Thoracic aorta (tissue), 2 donors: ENCODE measurements around the gene SLC4A3. TPM values are rescaled to one million over a fixed set of nuclear protein-coding genes. Genes with fewer than 3 reads are reported as not detected.

Source experiments
- ATAC-seq: fragments of 150-250 bp; one replicate; pipeline ENCODE4 v1.8.0; 2017; ENCODE audit warnings: low read depth; ENCODE audit not compliant: insufficient number of reproducible peaks, low FRiP score
- DNase-seq: peaks from one replicate; pipeline ENCODE4 v3.0.0-alpha.2; 2020; ENCODE audit warnings: low spot score
- H3K27ac ChIP-seq, 2 donors: fragments of 200-600 bp; sonication (generic); 1 replicate in 1 of 2; 2 replicates in 1 of 2; pipeline ENCODE4 v1.5.1; 2016; ENCODE audit warnings: mild to moderate bottlenecking in 2 of 2, moderate library complexity in 2 of 2
- H3K27me3 ChIP-seq: fragments of 200-600 bp; sonication (generic); replicated peaks from 2 replicates; pipeline ENCODE4 v1.6.0; 2016; ENCODE audit warnings: mild to moderate bottlenecking; ENCODE audit not compliant: insufficient read depth
- H3K36me3 ChIP-seq: fragments of 200-600 bp; sonication (generic); one replicate; pipeline ENCODE4 v1.5.1; 2016
- H3K4me1 ChIP-seq, 2 donors: fragments of 200-600 bp; sonication (generic); 1 replicate in 1 of 2; 2 replicates in 1 of 2; pipeline versions ENCODE4 v1.5.1 to v1.6.0; 2016; ENCODE audit warnings: low read depth in 2 of 2, mild to moderate bottlenecking in 1 of 2; ENCODE audit not compliant: control insufficient read depth in 1 of 2
- H3K4me3 ChIP-seq: fragments of 200-600 bp; sonication (generic); 2 replicates; pipeline ENCODE4 v1.5.1; 2016; ENCODE audit warnings: mild to moderate bottlenecking
- H3K9me3 ChIP-seq: fragments of 200-600 bp; sonication (generic); 2 replicates; pipeline ENCODE4 v1.5.1; 2016
- CTCF ChIP-seq: fragments of 200-600 bp; sonication (generic); IDR thresholded peaks from one replicate; pipeline ENCODE4 v1.5.1; 2019; ENCODE audit warnings: antibody characterized with exemption
- total RNA-seq, 2 donors: library from RNA; depleted of rRNA; stranded (reverse); fragments of >200 nt; gene quantifications; one replicate each; pipeline versions ENCODE4 v1.1.0 to v1.2.3, GENCODE V29; 2016

SLC4A3 gene
- total RNA-seq, 2 donors from 2014 or later, result 5.6 to 6.5 TPM

GRCh38 chr2:219629976-219630695 lies 2.7 kb downstream of the SLC4A3 start:
- ATAC-seq (no peak), DNase-seq (no peak)
- Histone ChIP-seq H3K27ac (no peak overlapping the region), H3K4me1 (peaks cover 3 to 7% of the 10 kb centered on the region in 2 donors), H3K27me3 (no peaks in the 10 kb centered on the region), H3K9me3 (no peaks in the 10 kb centered on the region), H3K4me3 (no peak overlapping the region), H3K36me3 (no peaks in the 10 kb centered on the region)
- TF ChIP-seq CTCF, result no peak

GRCh38 chr2:219630770-219631405 lies 3.5 kb downstream of the SLC4A3 start:
- Histone ChIP-seq H3K4me1 (peaks cover 3 to 7% of the 10 kb centered on the region in 2 donors), H3K9me3 (no peaks in the 10 kb centered on the region), H3K27me3 (no peaks in the 10 kb centered on the region), H3K4me3 (no peak overlapping the region), H3K27ac (no peak overlapping the region), H3K36me3 (no peaks in the 10 kb centered on the region)
- no peak for ATAC-seq
- TF ChIP-seq CTCF, result no peak
- no peak for DNase-seq

- H3K27ac ChIP-seq, result no peak overlapping the region
- ATAC-seq, result no peak
- TF ChIP-seq CTCF, result no peak
Measured at GRCh38 chr2:219631406-219631891, 4.0 kb downstream of the SLC4A3 start.

GRCh38 chr2:219631904-219632759 lies 4.7 kb downstream of the SLC4A3 start:
- Histone ChIP-seq H3K4me1 (peaks cover 3 to 7% of the 10 kb centered on the region in 2 donors), H3K4me3 (no peak overlapping the region), H3K36me3 (no peaks in the 10 kb centered on the region), H3K27me3 (no peaks in the 10 kb centered on the region), H3K9me3 (no peaks in the 10 kb centered on the region), H3K27ac (no peak overlapping the region)
- no peak for TF ChIP-seq CTCF
- ATAC-seq (no peak), DNase-seq (no peak)

More at GRCh38 chr2:219631406-219631891, 4.0 kb downstream of the SLC4A3 start:
- H3K4me1 ChIP-seq, result peaks cover 3 to 7% of the 10 kb centered on the region in 2 donors
- no peak overlapping the region for H3K4me3 ChIP-seq
- DNase-seq, result no peak
- no peaks in the 10 kb centered on the region for H3K36me3 ChIP-seq
- H3K9me3 ChIP-seq, result no peaks in the 10 kb centered on the region
- H3K27me3 ChIP-seq, result no peaks in the 10 kb centered on the region

GRCh38 chr2:219632760-219633105 lies 5.3 kb downstream of the SLC4A3 start:
- no peak for TF ChIP-seq CTCF
- no peaks in the 10 kb centered on the region for H3K9me3 ChIP-seq
- H3K27me3 ChIP-seq, result no peaks in the 10 kb centered on the region
- H3K4me3 ChIP-seq, result no peak overlapping the region
- DNase-seq (no peak), ATAC-seq (no peak)
- H3K36me3 ChIP-seq, result no peaks in the 10 kb centered on the region
- H3K27ac ChIP-seq, result no peak overlapping the region
- peaks cover 2 to 5% of the 10 kb centered on the region in 2 donors for H3K4me1 ChIP-seq
